H7 (cell line): ENCODE data around the gene OR5AU1. TPM values are rescaled to one million over a fixed set of nuclear protein-coding genes. Genes with fewer than 3 reads are reported as not detected.

Experiments
- DNase-seq: peaks from one replicate; pipeline ENCODE4 v3.0.0; 2012
- H3K27me3 ChIP-seq: 2 replicates; pipeline ENCODE4 v1.6.0; 2011; ENCODE audit warnings: mild to moderate bottlenecking, low read length; ENCODE audit not compliant: control insufficient read depth, insufficient read depth
- H3K36me3 ChIP-seq: replicated peaks from 2 replicates; pipeline ENCODE4 v1.5.1; 2011; ENCODE audit warnings: low read length; ENCODE audit not compliant: control insufficient read depth, insufficient read depth
- H3K4me3 ChIP-seq: 2 replicates; pipeline ENCODE4 v1.5.1; 2011; ENCODE audit warnings: low read depth, mild to moderate bottlenecking, control low read depth, low read length, moderate library complexity; ENCODE audit not compliant: insufficient read depth
- total RNA-seq: library from RNA; depleted of rRNA; stranded (reverse); fragments of >200 nt; shearing (Covaris generic); gene quantifications from 2 replicates; pipeline ENCODE4 v1.2.3, GENCODE V29; 2014; rRNA removed

OR5AU1 gene
- total RNA-seq, 1 experiment from 2014 or later: not detected

- peak; percentile 81 for DNase-seq
These were observed 49.2 kb downstream of the OR5AU1 start for GRCh38 chr14:21106498-21107282.

GRCh38 chr14:21106176-21106497, 49.7 kb downstream of the OR5AU1 start:
- Histone ChIP-seq H3K36me3 (no peaks in the 10 kb centered on the region), H3K27me3 (no peaks in the 10 kb centered on the region), H3K4me3 (no peak overlapping the region)
- DNase-seq: no peak

More at GRCh38 chr14:21106498-21107282, 49.2 kb downstream of the OR5AU1 start:
- Histone ChIP-seq H3K4me3 (no peak overlapping the region), H3K36me3 (no peaks in the 10 kb centered on the region), H3K27me3 (no peaks in the 10 kb centered on the region)

DNA sequence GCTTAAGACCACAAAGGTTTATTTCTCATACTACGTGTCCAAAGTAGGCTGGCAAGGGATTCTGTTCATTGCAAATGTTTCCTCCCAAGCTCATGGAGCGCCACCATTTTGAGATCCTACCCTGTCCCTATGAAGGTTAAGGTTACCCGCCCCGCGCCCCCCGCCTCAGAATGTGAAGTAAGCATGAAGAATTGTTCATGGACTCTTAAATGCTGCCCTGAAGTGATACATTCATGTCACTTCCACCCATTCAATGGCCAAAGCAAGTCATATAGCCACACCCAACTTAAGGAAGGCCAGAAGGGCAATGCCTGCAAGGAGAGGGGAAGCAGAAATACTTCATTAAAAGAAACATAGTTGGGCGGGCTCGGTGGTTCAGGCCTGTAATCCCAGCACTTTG, 50.8 kb downstream of the OR5AU1 start:
- no peak for DNase-seq
- H3K36me3 ChIP-seq: no peaks in the 10 kb centered on the region
- no peaks in the 10 kb centered on the region for H3K27me3 ChIP-seq
- no peak overlapping the region; the same call in 1 of the 2 replicates for H3K4me3 ChIP-seq

Other genes with a start within 250 kb of the OR5AU1 start
- not detected in 2 replicates for gene RNASE2, start 200.6 kb downstream of the OR5AU1 start, total RNA-seq
- gene METTL17, start 166.1 kb downstream of the OR5AU1 start, total RNA-seq: 109 and 131 TPM in 2 replicates
- 0.17 TPM in 1 of 2 replicates, not detected in the other for gene SLC39A2, start 156.8 kb downstream of the OR5AU1 start, total RNA-seq
- 21.5 and 33.5 TPM in 2 replicates for gene NDRG2, start 131.0 kb downstream of the OR5AU1 start, total RNA-seq
- 0.15 TPM in 1 of 2 replicates, not detected in the other for gene TPPP2, start 125.8 kb downstream of the OR5AU1 start, total RNA-seq
- gene RNASE13, start 121.3 kb downstream of the OR5AU1 start, total RNA-seq: not detected in 2 replicates
- not detected in 2 replicates for gene RNASE7, start 113.7 kb downstream of the OR5AU1 start, total RNA-seq
- not detected in 2 replicates for gene RNASE8, start 98.2 kb downstream of the OR5AU1 start, total RNA-seq
- gene ARHGEF40, start 85.8 kb downstream of the OR5AU1 start, total RNA-seq: 63.9 and 82.1 TPM in 2 replicates
- gene ZNF219, start 57.4 kb downstream of the OR5AU1 start, total RNA-seq: 71.2 and 90.3 TPM in 2 replicates
- gene TMEM253, start 55.0 kb downstream of the OR5AU1 start, total RNA-seq: 0.31 and 0.78 TPM in 2 replicates
- 1,394 and 2,138 TPM in 2 replicates for gene HNRNPC, start 113.4 kb upstream of the OR5AU1 start, total RNA-seq
- 0.11 and 0.14 TPM in 2 replicates for gene RPGRIP1, start 124.0 kb upstream of the OR5AU1 start, total RNA-seq
- gene SUPT16H, start 228.0 kb upstream of the OR5AU1 start, total RNA-seq: 145 and 161 TPM in 2 replicates